ENCODE measurements around the gene ACP3. TPM values are rescaled to one million over a fixed set of nuclear protein-coding genes. Genes with fewer than 3 reads are reported as not detected.

Gene ACP3
- total RNA-seq, 1 experiment from 2014 or later: not detected

DNA sequence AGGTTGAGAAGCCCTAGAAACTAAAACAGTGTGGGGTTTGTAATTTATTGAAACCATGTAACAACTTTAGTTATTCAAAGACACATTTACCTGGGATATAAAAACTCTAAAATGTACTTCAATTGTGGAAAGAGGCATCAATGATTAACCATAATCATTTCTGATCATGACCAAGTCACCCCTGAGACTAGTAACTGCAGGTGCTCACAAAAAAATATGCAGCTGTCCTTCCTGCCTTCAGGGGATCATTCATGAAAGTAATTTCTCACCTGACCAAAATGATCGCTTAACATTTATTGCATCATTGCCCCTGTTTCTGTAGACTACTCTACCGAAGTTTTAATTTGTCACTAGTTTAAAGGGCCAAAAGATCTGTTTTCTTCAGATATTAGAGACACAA lies 9.0 kb downstream of the ACP3 start:
- ChIA-PET CTCF (interaction anchor here (0.7 to 3.2 kb wide), 7 partner anchors 11 to 73 kb away, joined by 3 to 13 read pairs (median 3); no protein-coding TSS in a partner anchor), POLR2A (no interaction called here)
- no peaks in the 10 kb centered on the region for H3K36me3 Mint-ChIP-seq (ENCODE audit: insufficient read depth, unreplicated experiment)
- H3K27ac Mint-ChIP-seq (ENCODE audit: low read depth, unreplicated experiment): no peak overlapping the region
- no peaks in the 10 kb centered on the region for H3K4me1 Mint-ChIP-seq (ENCODE audit: insufficient read depth, unreplicated experiment)
- intact Hi-C loops (cut with micrococcal nuclease): no loop called here
- TF ChIP-seq, protein P1, sequence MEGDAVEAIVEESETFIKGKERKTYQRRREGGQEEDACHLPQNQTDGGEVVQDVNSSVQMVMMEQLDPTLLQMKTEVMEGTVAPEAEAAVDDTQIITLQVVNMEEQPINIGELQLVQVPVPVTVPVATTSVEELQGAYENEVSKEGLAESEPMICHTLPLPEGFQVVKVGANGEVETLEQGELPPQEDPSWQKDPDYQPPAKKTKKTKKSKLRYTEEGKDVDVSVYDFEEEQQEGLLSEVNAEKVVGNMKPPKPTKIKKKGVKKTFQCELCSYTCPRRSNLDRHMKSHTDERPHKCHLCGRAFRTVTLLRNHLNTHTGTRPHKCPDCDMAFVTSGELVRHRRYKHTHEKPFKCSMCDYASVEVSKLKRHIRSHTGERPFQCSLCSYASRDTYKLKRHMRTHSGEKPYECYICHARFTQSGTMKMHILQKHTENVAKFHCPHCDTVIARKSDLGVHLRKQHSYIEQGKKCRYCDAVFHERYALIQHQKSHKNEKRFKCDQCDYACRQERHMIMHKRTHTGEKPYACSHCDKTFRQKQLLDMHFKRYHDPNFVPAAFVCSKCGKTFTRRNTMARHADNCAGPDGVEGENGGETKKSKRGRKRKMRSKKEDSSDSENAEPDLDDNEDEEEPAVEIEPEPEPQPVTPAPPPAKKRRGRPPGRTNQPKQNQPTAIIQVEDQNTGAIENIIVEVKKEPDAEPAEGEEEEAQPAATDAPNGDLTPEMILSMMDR (IDR thresholded peaks at IDR 0.05; ENCODE audit: unreplicated experiment): no peak
- BruUV-seq (replicated peaks): no TSS peak
- H3K4me3 Mint-ChIP-seq (ENCODE audit: unreplicated experiment): no peak overlapping the region
- no peak for DNase-seq (ENCODE audit: unreplicated experiment)
- H3K9me3 Mint-ChIP-seq (ENCODE audit: unreplicated experiment): no peaks in the 10 kb centered on the region
- H3K27me3 Mint-ChIP-seq (ENCODE audit: insufficient read depth, unreplicated experiment): no peaks in the 10 kb centered on the region

DNA sequence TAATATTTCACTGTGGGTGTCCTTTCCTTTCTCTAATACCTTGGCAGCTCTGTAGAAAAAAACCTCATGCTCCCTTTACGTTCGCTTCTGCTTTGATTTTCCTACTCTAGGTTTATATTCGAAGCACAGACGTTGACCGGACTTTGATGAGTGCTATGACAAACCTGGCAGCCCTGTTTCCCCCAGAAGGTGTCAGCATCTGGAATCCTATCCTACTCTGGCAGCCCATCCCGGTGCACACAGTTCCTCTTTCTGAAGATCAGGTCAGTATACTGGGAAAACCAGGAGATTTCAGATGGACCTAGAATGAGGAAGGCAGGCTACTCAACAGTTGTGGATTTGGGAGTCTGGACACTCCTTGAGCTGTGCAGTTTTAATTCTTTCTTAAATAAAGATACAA lies 14.9 kb downstream of the ACP3 start:
- H3K36me3 Mint-ChIP-seq (ENCODE audit: insufficient read depth, unreplicated experiment): no peaks in the 10 kb centered on the region
- BruUV-seq (replicated peaks): no TSS peak
- ChIA-PET CTCF (interaction anchor here (1.6 to 4.4 kb wide), 3 partner anchors 11 to 77 kb away, joined by 3 to 33 read pairs (median 6); no protein-coding TSS in a partner anchor), POLR2A (no interaction called here)
- no peaks in the 10 kb centered on the region for H3K27me3 Mint-ChIP-seq (ENCODE audit: insufficient read depth, unreplicated experiment)
- no peak overlapping the region for H3K4me3 Mint-ChIP-seq (ENCODE audit: unreplicated experiment)
- H3K4me1 Mint-ChIP-seq (ENCODE audit: insufficient read depth, unreplicated experiment): no peaks in the 10 kb centered on the region
- no peaks in the 10 kb centered on the region for H3K9me3 Mint-ChIP-seq (ENCODE audit: unreplicated experiment)
- TF ChIP-seq, protein P1 (IDR thresholded peaks at IDR 0.05; ENCODE audit: unreplicated experiment): no peak
- intact Hi-C loops (cut with micrococcal nuclease): no loop called here
- no peak for DNase-seq (ENCODE audit: unreplicated experiment)
- no peak overlapping the region for H3K27ac Mint-ChIP-seq (ENCODE audit: low read depth, unreplicated experiment)

DNA sequence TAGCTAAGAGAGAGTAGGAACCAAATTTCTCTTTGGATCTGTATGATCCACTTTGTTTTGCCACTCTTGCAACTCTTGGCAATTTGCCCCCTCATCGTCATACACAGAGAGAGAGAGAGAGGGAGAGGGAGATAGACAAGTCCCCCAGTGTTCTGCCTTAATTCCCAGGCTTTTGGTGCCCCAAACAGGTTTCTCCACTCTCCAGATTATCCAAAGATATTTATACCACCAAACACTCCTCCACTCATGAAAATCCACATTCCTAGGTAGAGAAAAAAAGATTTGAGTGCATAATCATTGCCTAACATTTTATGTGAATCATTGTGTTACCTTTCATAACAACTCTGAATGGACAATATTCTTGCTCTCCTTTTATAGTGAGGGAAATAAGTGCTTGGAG lies 15.3 kb downstream of the ACP3 start:
- Mint-ChIP-seq H3K27me3 (ENCODE audit: insufficient read depth, unreplicated experiment) (no peaks in the 10 kb centered on the region), H3K27ac (ENCODE audit: low read depth, unreplicated experiment) (no peak overlapping the region), H3K9me3 (ENCODE audit: unreplicated experiment) (no peaks in the 10 kb centered on the region), H3K36me3 (ENCODE audit: insufficient read depth, unreplicated experiment) (no peaks in the 10 kb centered on the region), H3K4me3 (ENCODE audit: unreplicated experiment) (no peak overlapping the region), H3K4me1 (ENCODE audit: insufficient read depth, unreplicated experiment) (no peaks in the 10 kb centered on the region)
- TF ChIP-seq, protein P1 (IDR thresholded peaks at IDR 0.05; ENCODE audit: unreplicated experiment): no peak
- BruUV-seq (replicated peaks): no TSS peak
- DNase-seq (ENCODE audit: unreplicated experiment): no peak
- CTCF ChIA-PET: interaction anchor here (1.0 to 4.4 kb wide), 4 partner anchors 10 to 78 kb away, joined by 3 to 33 read pairs (median 4); no protein-coding TSS in a partner anchor
- intact Hi-C loops (cut with micrococcal nuclease): no loop called here
- POLR2A ChIA-PET: no interaction called here

DNA sequence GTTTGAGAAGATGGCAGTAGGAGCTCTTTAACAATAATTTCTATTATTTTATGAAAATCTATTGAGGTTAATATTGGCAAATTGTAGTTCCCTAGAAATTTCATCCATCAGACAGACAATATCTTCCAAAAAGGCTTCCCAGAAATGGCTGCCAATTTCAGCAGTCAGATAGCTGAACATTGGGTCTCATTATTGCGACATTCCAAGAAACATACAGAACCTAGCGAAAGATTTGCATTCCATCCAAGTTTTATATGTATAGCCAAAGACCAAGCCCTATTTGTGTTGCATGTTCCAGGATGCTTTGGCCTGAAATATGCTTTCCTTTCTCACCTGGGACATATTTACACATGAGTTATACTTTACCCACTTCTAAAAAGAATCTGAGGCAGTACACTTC lies 24.5 kb downstream of the ACP3 start:
- H3K36me3 Mint-ChIP-seq (ENCODE audit: insufficient read depth, unreplicated experiment): no peaks in the 10 kb centered on the region
- no peak overlapping the region for H3K27ac Mint-ChIP-seq (ENCODE audit: low read depth, unreplicated experiment)
- ChIA-PET POLR2A (interaction anchor here (0.6 to 1.2 kb wide), 2 partner anchors 303 to 316 kb away, joined by 3 to 6 read pairs; no protein-coding TSS in a partner anchor), CTCF (interaction anchor here (0.7 to 18.2 kb wide), 20 partner anchors 9 to 303 kb away, joined by 3 to 343 read pairs (median 10); partner anchors contain the start of gene ACP3)
- no peak for DNase-seq (ENCODE audit: unreplicated experiment)
- TF ChIP-seq, protein P1 (IDR thresholded peaks at IDR 0.05; ENCODE audit: unreplicated experiment): no peak
- H3K27me3 Mint-ChIP-seq (ENCODE audit: insufficient read depth, unreplicated experiment): no peaks in the 10 kb centered on the region
- H3K9me3 Mint-ChIP-seq (ENCODE audit: unreplicated experiment): no peaks in the 10 kb centered on the region
- H3K4me3 Mint-ChIP-seq (ENCODE audit: unreplicated experiment): no peak overlapping the region
- peaks cover 11% of the 10 kb centered on the region for H3K4me1 Mint-ChIP-seq (ENCODE audit: insufficient read depth, unreplicated experiment)
- intact Hi-C loops (cut with micrococcal nuclease): loop anchor here (5.0 kb wide), 1 partner anchor 304 kb away; the partner anchor contains the start of gene CPNE4
- BruUV-seq (replicated peaks): no TSS peak

Measured in MCF 10A (cell line).